GM12892 (cell line): ENCODE results near the gene ADM2.
"Not testable (repeated sequence)": the region's sequence is repeated elsewhere in the genome, so short reads cannot be mapped to it uniquely, and the experiment has no call there.

ENCODE experiments used
- DNase-seq: peaks from one replicate; pipeline ENCODE4 v3.0.0; 2011; ENCODE audit not compliant: insufficient read length
- FAIRE-seq: peaks from 2 replicates; lab custom pipeline; 2011; peaks lifted over from hg19 to GRCh38; lab: Jason Lieb, UNC
- POLR2A ChIP-seq: IDR thresholded peaks from 2 replicates; pipeline ENCODE4 v1.6.1; 2011; ENCODE audit warnings: low read depth, low read length, control low read depth
- POLR2AphosphoS5 ChIP-seq: IDR thresholded peaks from 2 replicates; pipeline ENCODE4 v1.6.1; 2011; ENCODE audit warnings: low read depth, low read length, control low read depth
- TAF1 ChIP-seq: IDR thresholded peaks from 2 replicates; pipeline ENCODE4 v1.6.1; 2011; ENCODE audit warnings: low read depth, mild to moderate bottlenecking, control low read depth, low read length, borderline replicate concordance

ADM2 gene

GRCh38 chr22:50528682-50529415 is 47.5 kb downstream of the ADM2 start:
- DNase-seq = no peak
- TF ChIP-seq POLR2A = peak; percentile 9; the same call in 1 of the 2 replicates
- TF ChIP-seq TAF1 = no peak
- FAIRE-seq = peak; percentile 63

GRCh38 chr22:50529416-50529896 is 48.1 kb downstream of the ADM2 start:
- DNase-seq (no peak), FAIRE-seq (peak; percentile 5)
- TF ChIP-seq POLR2A (peak; percentile 16; the same call in 1 of the 2 replicates), POLR2AphosphoS5 (peak; percentile 51), TAF1 (no peak)

DNA sequence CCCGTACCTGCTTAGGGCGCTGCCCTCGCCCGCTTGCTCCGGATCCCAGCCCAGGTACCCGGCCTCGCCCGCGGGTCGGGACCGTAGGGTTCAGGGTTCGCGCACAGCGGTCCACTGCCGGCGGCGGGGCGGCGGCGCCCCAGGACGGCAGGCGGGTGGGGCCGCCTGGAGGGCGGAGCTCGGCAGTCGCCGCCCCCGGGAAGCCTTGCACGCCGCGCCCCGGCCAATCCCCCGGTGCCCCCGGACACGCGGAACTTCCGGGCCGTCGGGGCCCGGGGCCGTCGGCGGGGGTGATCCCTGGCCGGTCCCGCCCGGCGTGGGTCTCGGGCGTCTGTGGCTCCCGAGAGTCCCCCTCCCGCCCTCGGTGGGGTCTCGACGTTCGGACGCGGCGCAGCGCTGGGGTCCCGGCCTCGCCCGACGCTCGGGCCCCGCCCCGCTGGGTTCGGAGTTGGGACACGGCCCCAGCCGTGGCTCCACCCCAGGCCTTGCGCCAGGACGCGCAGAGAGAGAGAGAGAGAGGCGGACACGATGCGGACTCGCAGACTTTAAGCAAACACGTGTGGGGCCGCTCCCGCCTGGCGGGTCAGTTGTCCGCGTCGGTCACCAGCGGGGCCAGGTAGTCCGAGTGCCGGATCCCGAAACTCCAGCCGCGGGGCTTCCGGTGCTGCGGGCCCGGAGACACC is 48.7 kb downstream of the ADM2 start, which contains the start of gene TYMP:
TYMP (minus strand) TSS at position 116 of the 683 bp plus-strand sequence. CDS start 303 bp downstream, outside the sequence.
- DNase-seq (peak; percentile 85), FAIRE-seq (no peak)
- TF ChIP-seq TAF1 = peak; percentile 49; the same call in 1 of the 2 replicates
- peak; percentile 44; the same call in 1 of the 2 replicates for TF ChIP-seq POLR2A
- TF ChIP-seq POLR2AphosphoS5 = no peak

GRCh38 chr22:50530580-50530876 is 49.2 kb downstream of the ADM2 start:
- FAIRE-seq (no peak), DNase-seq (no peak)

GRCh38 chr22:50530877-50531545 is 49.7 kb downstream of the ADM2 start:
- TF ChIP-seq TAF1 = peak; percentile 74
- peak; percentile 89 for TF ChIP-seq POLR2AphosphoS5
- peak; percentile 77 for TF ChIP-seq POLR2A
- DNase-seq (peak; percentile 75), FAIRE-seq (peak; percentile 97)

More at GRCh38 chr22:50530580-50530876, 49.2 kb downstream of the ADM2 start:
- TF ChIP-seq POLR2A (no peak), POLR2AphosphoS5 (no peak), TAF1 (no peak)

DNA sequence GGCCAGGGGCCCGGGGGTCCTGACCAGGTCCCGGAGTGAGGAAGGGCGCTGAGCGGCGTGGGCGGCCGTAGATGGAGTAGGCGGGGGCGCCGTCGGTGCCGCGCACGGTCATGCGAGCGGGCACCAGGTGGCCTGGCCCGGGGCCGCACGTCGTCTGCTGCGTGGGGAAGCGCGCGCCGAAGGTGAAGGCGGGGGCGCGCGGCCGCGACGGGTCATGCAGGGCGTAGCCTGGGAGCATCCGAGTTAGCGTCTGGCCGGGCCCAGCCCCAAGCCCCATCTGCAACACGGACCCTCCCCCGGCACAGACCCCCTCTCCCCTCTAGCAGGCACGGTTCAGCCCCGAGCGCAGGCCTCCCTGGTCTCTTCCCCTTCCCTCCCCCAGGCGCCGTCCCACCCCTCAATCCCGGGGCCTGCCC is 50.2 kb downstream of the ADM2 start:
- no peak for FAIRE-seq
- DNase-seq = peak; percentile 63
- TF ChIP-seq TAF1 (no peak; the same call in 1 of the 2 replicates), POLR2A (peak; percentile 38; the same call in 1 of the 2 replicates), POLR2AphosphoS5 (peak; percentile 19)

- FAIRE-seq (peak; percentile 87), DNase-seq (peak; percentile 23)
- TF ChIP-seq TAF1 (no peak), POLR2A (0 out of 2 replicates have a peak, but pooled peaks have one; percentile 38), POLR2AphosphoS5 (no peak)
Observed at GRCh38 chr22:50531962-50532674, 50.8 kb downstream of the ADM2 start.

DNA sequence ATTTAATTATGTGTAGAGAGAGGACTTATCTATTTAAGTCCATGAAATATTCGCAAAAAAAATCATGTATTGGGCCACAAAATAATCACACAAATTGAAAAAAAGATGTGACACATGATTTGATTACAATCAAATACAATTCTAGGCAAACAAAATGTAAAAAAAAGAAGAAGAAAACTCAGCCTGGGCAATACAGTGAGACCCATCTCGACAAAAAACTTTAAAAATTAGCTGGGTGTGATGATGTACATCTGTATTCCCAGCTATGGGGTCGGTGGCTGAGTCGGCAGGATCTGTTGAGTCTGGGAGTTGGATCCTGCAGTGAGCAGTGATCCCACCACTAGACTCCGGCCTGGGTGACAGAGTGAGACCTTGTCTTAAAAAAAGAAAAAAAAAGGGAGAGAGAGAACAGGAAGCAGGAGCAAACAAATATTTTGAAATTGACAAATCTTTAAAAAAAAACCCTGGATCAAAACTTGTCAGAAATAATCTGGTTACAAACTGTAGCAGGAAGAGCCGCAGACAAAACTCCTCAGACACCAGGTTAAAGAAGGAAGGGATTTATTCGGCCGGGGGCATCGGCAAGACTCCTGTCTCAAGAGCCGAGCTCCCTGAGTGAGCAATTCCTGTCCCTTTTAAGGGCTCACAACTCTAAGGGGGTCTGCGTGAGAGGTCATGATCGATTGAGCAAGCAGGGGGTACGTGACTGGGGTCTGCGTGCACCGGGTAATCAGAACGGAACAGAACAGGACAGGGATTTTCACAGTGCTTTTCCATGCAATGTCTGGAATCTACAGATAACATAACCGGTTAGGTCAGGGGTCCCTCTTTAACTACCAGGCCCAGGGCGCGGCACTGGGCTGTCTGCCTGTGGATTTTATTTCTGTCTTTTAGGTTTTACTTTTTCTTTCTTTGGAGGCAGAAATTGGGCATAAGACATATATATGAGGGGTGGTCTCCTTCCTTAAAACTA is 51.8 kb downstream of the ADM2 start:
- TF ChIP-seq TAF1 = no peak
- DNase-seq = no peak
- FAIRE-seq = no peak

- peak; percentile 32; the same call in 1 of the 2 replicates for TF ChIP-seq POLR2A
- FAIRE-seq = peak; percentile 97
- not testable (repeated sequence) for DNase-seq
Observed at GRCh38 chr22:50533856-50534711, 52.7 kb downstream of the ADM2 start.

DNA sequence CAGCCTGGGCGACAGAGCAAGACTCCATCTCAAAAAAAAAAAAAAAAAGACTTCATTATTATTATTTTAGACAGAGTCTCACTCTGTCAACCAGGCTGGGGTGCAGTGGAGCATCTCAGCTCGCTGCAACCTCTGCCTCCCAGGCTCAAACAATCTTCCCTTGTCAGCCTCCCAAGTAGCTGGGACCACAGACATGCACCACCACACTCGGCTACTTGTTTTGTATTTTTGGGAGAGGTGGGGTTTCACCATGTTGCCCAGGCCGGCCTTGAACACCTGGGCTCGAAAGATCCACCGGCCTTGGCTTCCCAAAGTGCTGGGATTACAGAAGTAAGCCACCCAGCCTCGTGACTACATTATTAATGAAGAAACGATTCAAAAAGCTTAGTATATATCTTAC is 53.8 kb downstream of the ADM2 start:
- FAIRE-seq (peak; percentile 64), DNase-seq (no peak)
- TF ChIP-seq TAF1 (no peak), POLR2AphosphoS5 (no peak), POLR2A (peak; percentile 30)
